Gastrocnemius medialis (tissue), 4 donors: ENCODE data around the gene PCNX2. TPM values are rescaled to one million over a fixed set of nuclear protein-coding genes. Genes with fewer than 3 reads are reported as not detected.
"Not testable (repeated sequence)": the region's sequence is repeated elsewhere in the genome, so short reads cannot be mapped to it uniquely, and the experiment has no call there.

Experiments used
- ATAC-seq, 2 donors: fragments of 150-250 bp; one replicate each; pipeline ENCODE4 v1.9.1; 2016
- DNase-seq, 2 donors: peaks; one replicate each; pipeline ENCODE4 v3.0.0-alpha.2; 2019
- H3K27ac ChIP-seq, 4 donors: fragments of 200-600 bp; sonication (generic); 1 replicate in 1 of 4; 2 replicates in 3 of 4; pipeline ENCODE4 v1.5.1; 2016 to 2018; ENCODE audit warnings: mild to moderate bottlenecking in 2 of 4, moderate library complexity in 1 of 4
- H3K27me3 ChIP-seq, 3 donors: fragments of 200-600 bp; sonication (generic) in 2 of 3; 1 replicate in 1 of 3; 2 replicates in 2 of 3; pipeline versions ENCODE4 v1.5.1 to v1.6.0; 2016 to 2019; ENCODE audit warnings: mild to moderate bottlenecking in 1 of 3, moderate library complexity in 1 of 3
- H3K36me3 ChIP-seq, 2 donors: fragments of 200-600 bp; sonication (generic) in 1 of 2; one replicate each; pipeline ENCODE4 v1.5.1; 2017 to 2018
- H3K4me1 ChIP-seq, 2 donors: fragments of 200-600 bp; sonication (generic) in 1 of 2; one replicate each; pipeline ENCODE4 v1.5.1; 2016 to 2017; ENCODE audit warnings: mild to moderate bottlenecking in 2 of 2
- H3K4me3 ChIP-seq, 4 donors: fragments of 200-600 bp; sonication (generic) in 3 of 4; 1 replicate in 1 of 4; 2 replicates in 3 of 4; pipeline ENCODE4 v1.5.1; 2016 to 2019; ENCODE audit warnings: mild to moderate bottlenecking in 2 of 4
- H3K9me3 ChIP-seq, 3 donors: fragments of 200-600 bp; sonication (generic) in 2 of 3; 1 replicate in 1 of 3; 2 replicates in 2 of 3; pipeline ENCODE4 v1.5.1; 2016 to 2019
- POLR2A ChIP-seq, 2 donors: fragments of 450-650 bp; IDR thresholded peaks; one replicate each; pipeline ENCODE4 v1.6.1; 2017; ENCODE audit warnings: antibody characterized with exemption in 2 of 2, mild to moderate bottlenecking in 2 of 2, moderate library complexity in 2 of 2
- in situ Hi-C, 4 donors: fragments of 200-750 bp; cut with MboI; loops; one replicate each; pipeline versions ENCODE4 v1.15.0 to v1.8.0; 2017; ENCODE audit warnings: low sequenced_read_pairs in 4 of 4
- intact Hi-C: fragments of 100-400 bp; cut with DNase I; formaldehyde crosslinking; loops from one replicate; pipeline ENCODE4 v1.15.1; 2023; ENCODE audit warnings: low total_unique reads
- total RNA-seq, 4 donors: library from RNA; depleted of rRNA; stranded (reverse); fragments of >200 nt; gene quantifications; one replicate each; pipeline versions ENCODE4 v1.1.0 to v1.2.3, GENCODE V29; 2016
- TF ChIP-seq, protein P1 (sequence below), 5 experiments: fragments of 450-650 bp in 3 of 5; fragments of 200-600 bp in 2 of 5; sonication (generic) in 2 of 5; IDR thresholded peaks in 4 of 5; conservative IDR thresholded peaks in 1 of 5; 1 replicate in 4 of 5; 2 replicates in 1 of 5; pipeline ENCODE4 v1.5.1; 2016 to 2019; ENCODE audit warnings: antibody characterized with exemption in 5 of 5, mild to moderate bottlenecking in 3 of 5, moderate library complexity in 3 of 5

The PCNX2 gene
- total RNA-seq, 4 donors from 2014 or later = 0.34 to 5.6 (median 1.9) TPM

DNA sequence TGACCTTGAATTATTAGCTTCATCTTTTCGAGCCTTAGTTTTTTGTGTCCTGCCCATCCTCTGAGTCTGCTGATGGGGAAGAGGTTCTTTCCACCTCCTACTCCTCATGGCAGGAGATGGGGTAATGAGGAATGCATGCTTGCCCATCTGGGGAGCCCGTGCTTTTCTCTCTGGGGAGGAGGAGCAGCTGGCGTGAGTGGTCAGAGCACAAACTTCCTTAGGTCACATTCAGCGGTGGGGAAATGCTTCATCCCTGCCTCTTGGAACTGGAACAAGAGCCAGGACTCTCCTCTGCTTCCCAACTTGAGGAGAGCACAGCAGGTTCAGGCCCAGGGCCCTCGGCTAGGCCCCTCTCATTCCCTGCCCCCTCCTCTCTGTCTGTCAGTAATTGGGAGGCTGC, 155.0 kb downstream of the PCNX2 start:
- intact Hi-C loops = no loop called here
- Histone ChIP-seq H3K9me3 (no peaks in the 10 kb centered on the region), H3K36me3 (no peaks in the 10 kb centered on the region), H3K27me3 (no peaks in the 10 kb centered on the region), H3K4me1 (no peaks in the 10 kb centered on the region), H3K27ac (no peak overlapping the region), H3K4me3 (no peak overlapping the region)
- DNase-seq (no peak), ATAC-seq (no peak)
- in situ Hi-C loops = no loop called here
- no peak for TF ChIP-seq POLR2A (IDR thresholded peaks at IDR 0.05)
- TF ChIP-seq, protein P1, sequence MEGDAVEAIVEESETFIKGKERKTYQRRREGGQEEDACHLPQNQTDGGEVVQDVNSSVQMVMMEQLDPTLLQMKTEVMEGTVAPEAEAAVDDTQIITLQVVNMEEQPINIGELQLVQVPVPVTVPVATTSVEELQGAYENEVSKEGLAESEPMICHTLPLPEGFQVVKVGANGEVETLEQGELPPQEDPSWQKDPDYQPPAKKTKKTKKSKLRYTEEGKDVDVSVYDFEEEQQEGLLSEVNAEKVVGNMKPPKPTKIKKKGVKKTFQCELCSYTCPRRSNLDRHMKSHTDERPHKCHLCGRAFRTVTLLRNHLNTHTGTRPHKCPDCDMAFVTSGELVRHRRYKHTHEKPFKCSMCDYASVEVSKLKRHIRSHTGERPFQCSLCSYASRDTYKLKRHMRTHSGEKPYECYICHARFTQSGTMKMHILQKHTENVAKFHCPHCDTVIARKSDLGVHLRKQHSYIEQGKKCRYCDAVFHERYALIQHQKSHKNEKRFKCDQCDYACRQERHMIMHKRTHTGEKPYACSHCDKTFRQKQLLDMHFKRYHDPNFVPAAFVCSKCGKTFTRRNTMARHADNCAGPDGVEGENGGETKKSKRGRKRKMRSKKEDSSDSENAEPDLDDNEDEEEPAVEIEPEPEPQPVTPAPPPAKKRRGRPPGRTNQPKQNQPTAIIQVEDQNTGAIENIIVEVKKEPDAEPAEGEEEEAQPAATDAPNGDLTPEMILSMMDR (IDR thresholded peaks at IDR 0.05 in 4 of 5, conservative IDR thresholded peaks at IDR 0.05 in 1 of 5) = no peak

DNA sequence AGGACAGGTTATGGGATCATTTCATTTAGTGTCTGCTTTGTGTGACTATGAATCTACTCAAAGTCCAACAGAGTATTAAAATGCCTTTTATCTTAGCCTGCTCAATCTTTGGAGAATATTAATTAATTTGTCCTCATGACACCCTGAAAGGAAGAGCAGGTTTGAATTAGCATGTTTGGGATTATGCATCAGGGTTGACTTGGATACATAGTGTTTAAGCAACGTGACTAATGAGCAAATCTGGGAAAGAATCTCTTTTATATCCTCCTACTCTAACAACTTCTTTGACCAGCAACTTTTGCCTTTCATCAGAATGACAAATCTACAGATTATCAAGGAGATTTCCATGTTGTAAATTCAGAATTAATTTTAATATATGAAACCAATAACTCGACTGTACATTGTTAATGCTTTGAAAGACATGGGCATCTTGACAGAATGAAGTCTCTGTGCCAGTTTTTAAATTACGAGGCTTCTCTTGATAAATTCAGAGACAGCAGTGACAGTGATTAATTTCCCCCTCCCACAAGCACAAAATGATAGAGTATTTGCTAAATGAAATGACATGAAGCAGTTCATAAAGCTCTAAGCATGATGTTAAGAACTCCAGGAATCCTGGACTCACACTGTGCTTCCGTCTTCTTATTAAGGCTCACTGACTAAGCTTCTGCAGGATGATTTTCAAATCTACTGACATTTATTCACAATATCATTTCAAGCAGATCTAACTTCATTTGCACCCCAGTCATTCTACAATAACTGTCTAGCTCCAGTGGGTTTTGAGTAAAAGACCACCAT, 156.5 kb downstream of the PCNX2 start:
- Histone ChIP-seq H3K4me3 (no peak overlapping the region), H3K27ac (no peak overlapping the region), H3K9me3 (no peaks in the 10 kb centered on the region), H3K27me3 (no peaks in the 10 kb centered on the region), H3K36me3 (no peaks in the 10 kb centered on the region), H3K4me1 (no peaks in the 10 kb centered on the region)
- ATAC-seq (no peak), DNase-seq (no peak)
- in situ Hi-C loops (no loop called here), intact Hi-C loops (no loop called here)
- TF ChIP-seq POLR2A (IDR thresholded peaks at IDR 0.05) = no peak
- TF ChIP-seq, protein P1 (IDR thresholded peaks at IDR 0.05 in 4 of 5, conservative IDR thresholded peaks at IDR 0.05 in 1 of 5) = no peak

DNA sequence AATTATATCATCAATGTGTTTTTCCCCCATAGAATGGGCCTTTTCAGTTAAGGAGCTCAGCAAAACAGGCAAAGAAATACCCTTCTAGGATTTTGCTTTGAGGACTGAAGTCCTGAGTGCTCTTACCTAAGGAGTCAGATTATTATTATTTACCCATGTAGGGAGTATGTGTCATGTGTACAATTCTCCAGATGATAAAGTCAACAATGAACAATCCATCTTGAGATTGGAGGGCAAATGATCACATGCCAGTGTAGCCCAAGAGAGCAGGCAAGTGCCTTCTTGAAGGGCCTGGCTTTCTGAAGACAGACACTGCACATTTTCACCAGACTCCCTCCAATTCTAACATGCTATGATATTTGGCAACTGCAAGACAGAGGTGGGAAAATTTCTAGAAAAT, 159.7 kb downstream of the PCNX2 start:
- Histone ChIP-seq H3K4me3 (no peak overlapping the region), H3K4me1 (no peaks in the 10 kb centered on the region), H3K27me3 (no peaks in the 10 kb centered on the region), H3K9me3 (no peaks in the 10 kb centered on the region), H3K36me3 (no peaks in the 10 kb centered on the region), H3K27ac (no peak overlapping the region)
- no peak for ATAC-seq
- intact Hi-C loops (no loop called here), in situ Hi-C loops (no loop called here)
- no peak for DNase-seq
- TF ChIP-seq POLR2A (IDR thresholded peaks at IDR 0.05) = no peak
- TF ChIP-seq, protein P1 (IDR thresholded peaks at IDR 0.05 in 4 of 5, conservative IDR thresholded peaks at IDR 0.05 in 1 of 5) = no peak

DNA sequence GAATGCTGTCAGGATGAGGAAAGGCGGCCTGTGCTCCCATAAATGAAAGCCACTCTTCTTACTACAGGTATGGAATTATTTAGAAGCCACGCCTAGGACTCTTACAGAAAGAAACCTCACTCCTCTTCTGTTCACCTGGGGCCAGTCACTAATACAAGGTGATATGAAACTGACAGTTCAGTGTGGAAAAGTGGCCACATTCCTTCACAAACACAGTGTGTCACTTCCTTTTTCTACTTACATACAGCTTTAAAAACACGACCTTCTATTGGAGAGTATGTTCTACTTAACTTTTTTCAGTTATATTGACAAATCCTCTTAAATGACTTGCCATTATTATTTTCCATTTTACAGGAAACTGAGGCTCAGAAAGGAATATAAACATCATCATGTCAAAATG, 163.1 kb downstream of the PCNX2 start:
- TF ChIP-seq POLR2A (IDR thresholded peaks at IDR 0.05) = no peak
- TF ChIP-seq, protein P1 (IDR thresholded peaks at IDR 0.05 in 4 of 5, conservative IDR thresholded peaks at IDR 0.05 in 1 of 5) = no peak
- in situ Hi-C loops = no loop called here
- Histone ChIP-seq H3K27me3 (no peaks in the 10 kb centered on the region), H3K27ac (no peak overlapping the region), H3K4me3 (no peak overlapping the region), H3K36me3 (no peaks in the 10 kb centered on the region), H3K9me3 (no peaks in the 10 kb centered on the region), H3K4me1 (no peaks in the 10 kb centered on the region)
- intact Hi-C loops = no loop called here
- ATAC-seq = no peak
- no peak for DNase-seq

DNA sequence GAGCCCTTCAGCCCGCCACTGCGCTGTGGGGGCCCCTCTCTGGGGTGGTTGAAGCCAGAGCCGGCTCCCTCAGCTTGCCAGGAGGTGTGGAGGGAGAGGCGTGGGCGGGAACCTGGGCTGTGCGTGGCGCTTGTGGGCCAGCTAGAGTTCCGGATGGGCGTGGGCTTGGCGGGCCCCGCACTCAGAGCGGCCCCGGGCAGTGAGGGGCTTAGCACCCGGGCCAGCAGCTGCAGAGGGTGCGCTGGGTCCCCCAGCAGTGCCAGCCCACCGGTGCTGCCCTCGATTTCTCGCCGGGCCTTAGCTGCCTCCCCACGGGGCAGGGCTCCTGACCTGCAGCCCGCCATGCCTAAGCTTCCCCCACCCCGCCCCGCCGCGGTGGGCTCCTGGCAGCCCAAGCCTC, 166.5 kb downstream of the PCNX2 start:
- intact Hi-C loops, ATAC-seq, H3K27ac ChIP-seq, DNase-seq, H3K27me3 ChIP-seq, H3K4me1 ChIP-seq, H3K9me3 ChIP-seq, H3K36me3 ChIP-seq, H3K4me3 ChIP-seq, in situ Hi-C loops: not testable (repeated sequence)
